ENCODE results near the gene PLCB1.

GRCh38 chr20:8335495-8336195 is 203.6 kb downstream of the PLCB1 start:
- TF ChIP-seq EZH2 (IDR thresholded peaks at IDR 0.05) (no peak), POLR2AphosphoS5 (IDR thresholded peaks at IDR 0.05; ENCODE audit: borderline replicate concordance, low read depth, low read length) (no peak), FOXP2 (optimal IDR thresholded peaks at IDR 0.05; ENCODE audit: control extremely low read depth, extremely low read length, insufficient read depth) (no peak)

Data from SK-N-MC (cell line).